GM18861 (cell line): ENCODE results near the gene GPR176.
A peak's percentile ranks its signal among the peaks of the same experiment; 100 is the strongest.

Experiments used
- ATAC-seq: cut with Tn5 transposase; IDR thresholded peaks from one replicate; pipeline ENCODE4 v1.9.1; 2021; ENCODE audit not compliant: unreplicated experiment

Gene GPR176, protein sequence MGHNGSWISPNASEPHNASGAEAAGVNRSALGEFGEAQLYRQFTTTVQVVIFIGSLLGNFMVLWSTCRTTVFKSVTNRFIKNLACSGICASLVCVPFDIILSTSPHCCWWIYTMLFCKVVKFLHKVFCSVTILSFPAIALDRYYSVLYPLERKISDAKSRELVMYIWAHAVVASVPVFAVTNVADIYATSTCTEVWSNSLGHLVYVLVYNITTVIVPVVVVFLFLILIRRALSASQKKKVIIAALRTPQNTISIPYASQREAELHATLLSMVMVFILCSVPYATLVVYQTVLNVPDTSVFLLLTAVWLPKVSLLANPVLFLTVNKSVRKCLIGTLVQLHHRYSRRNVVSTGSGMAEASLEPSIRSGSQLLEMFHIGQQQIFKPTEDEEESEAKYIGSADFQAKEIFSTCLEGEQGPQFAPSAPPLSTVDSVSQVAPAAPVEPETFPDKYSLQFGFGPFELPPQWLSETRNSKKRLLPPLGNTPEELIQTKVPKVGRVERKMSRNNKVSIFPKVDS

DNA sequence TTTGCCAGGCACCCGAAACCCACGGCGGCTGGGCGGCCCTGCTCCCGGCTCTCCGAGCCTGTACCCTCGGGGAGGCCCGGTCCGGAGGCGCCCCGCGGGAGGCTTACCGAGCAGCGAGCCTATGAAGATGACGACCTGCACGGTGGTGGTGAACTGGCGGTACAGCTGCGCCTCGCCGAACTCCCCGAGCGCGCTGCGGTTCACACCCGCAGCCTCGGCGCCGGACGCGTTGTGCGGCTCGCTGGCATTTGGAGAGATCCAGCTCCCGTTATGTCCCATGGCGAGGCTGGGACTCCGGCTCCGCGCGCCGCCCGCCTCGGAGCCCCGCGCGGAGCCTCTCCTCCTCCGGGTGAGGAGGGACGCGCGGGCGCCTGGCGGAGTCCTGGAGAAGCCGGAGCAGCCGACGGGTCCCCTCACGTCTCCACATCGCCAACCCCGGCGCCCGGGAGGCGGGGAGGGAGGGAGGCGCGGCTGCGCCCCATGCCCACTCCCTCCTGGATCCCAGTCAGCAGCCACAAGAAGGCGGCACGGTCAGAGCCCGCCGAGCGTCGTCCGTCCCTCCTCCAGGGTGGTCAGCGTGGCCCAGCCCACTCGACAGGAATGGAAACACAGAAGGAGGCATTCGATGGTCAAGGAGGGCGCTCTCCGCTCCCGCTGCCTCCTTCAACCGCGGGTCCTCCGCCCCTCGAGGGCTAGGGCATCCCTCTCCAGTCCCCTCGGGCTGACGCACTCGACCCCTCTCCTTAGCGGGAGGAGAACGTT lies at the start of gene GPR176:
Gene GPR176, minus strand, starts transcription at position 519 of the 762 bp plus-strand sequence. Its CDS starts 240 bp downstream, at position 279.
- no peak for ATAC-seq

DNA sequence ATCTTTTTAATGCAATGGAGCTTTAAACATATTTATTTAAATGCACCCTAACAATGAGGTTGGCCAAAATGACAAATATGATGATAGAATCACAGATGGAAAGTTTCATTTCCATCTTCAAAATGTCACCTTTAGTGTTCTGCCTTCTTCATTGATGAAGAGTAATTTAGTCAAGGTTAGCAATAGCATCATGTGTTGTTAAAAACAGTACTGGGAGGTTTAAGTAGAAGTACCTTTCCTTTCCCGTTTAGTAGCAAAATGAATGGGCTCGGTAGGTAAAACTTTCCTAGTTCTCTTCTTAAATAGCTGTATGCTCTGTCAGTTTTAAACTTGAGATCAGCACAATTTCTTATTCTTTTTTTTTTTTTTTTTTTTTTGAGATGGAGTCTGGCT lies 48.9 kb upstream of the GPR176 start:
- no peak for ATAC-seq

DNA sequence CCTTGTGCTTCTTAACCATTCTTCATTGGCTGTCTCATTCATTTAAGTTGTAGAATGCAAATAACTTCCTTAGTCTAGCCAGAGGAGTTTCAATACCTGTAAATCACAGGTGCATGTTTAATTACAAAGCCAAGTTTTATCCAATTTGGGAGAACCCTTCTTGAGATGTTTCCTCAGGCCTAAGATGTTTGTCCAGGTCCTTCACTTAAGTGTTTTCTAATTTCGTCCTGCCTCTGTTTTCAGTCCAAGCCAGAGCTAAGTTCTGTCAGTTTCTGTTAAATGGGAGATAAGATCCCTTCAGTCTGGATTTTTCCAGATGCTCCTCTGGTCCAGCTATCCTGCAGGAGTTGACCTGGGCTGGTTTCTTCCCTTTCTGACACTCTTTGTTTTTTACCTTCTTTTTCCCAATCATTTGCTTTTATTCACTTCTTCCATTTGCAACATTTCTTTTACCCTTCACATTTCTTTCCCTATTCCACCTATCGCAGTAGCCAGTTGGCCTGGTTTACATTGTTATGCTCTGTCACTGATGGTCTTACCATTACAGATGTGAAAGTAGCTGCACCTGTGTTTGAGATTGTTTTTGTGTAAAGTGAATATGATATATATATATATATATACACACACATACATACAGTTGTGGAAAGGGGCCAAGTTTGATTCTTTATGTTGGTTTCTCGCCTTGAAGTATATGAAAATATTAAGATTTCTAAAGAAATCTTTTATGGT lies 48.4 kb upstream of the GPR176 start:
- ATAC-seq = no peak

DNA sequence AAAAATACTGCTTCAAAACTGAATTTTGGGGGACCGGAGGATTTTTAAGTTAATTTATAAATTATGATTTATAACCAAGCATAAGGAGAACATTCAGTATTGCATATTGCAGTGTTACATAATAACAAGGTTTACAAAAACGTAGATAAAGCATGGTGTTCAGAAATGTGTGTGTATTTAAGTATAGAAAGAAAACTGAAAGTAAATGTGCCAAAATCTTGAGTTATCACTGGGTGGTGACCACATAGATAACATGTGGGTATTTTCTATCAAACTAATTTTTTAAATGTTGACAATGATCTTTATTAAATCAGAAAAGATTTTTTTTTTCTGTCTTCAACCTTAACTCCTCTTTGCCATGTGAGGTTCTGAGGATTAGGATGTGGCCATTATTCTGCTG lies 46.5 kb upstream of the GPR176 start:
- no peak for ATAC-seq

DNA sequence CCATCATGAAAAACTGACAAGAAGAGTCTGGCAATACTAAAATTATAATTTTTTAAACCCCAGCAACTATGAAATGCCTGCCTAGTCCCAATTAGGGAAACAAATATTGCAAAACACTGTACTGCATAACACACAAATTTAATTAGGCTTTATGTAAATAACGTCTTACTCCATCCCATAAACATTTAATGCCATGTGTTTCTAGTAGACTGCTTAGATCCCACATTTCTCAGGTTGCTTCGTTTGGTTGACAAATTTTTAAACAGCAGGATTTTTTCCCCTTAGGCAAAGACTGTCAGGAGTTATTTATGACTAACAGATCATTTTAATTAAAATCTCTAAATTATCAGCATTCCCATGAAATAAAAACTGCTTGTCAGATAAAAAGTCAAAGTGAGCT lies 43.7 kb upstream of the GPR176 start:
- ATAC-seq = no peak

DNA sequence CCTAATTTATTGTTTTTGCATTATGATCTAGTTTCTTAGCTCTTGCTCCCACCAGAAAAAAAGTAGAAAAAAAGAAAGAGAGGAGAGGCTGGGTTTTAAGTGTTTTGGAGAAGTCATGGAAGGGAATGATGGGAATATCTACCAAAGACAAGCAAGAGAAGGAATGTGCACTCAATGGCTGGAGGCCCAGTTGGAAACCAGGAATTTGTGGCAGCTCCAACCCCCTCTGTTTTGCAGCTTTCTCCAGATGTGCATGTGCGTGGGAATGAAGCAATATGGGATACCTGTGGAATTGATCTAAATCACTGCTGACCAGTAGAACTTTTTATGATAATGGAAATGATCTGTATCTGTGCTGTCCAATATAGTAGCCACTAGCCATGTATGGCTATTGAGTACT lies 41.0 kb upstream of the GPR176 start:
- no peak for ATAC-seq

DNA sequence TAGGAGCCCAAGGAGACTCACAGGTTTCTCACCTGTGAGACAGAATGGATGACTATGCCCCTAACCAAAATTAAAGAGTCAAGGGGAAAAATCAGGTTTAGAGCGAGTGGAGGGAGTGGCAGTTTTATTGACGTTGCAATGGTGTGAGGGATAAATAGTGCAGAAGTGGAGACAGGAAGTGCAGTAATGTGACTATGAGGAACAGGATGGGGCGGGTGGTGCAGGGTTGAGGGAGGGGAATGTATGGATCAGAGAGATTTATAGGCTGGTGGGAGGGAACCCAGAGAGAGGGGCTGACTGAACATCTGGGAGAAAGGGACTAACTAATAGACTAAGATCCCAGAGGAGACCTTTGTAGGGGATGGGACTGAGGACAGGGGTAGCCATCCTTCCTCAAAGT lies 40.3 kb upstream of the GPR176 start:
- no peak for ATAC-seq

DNA sequence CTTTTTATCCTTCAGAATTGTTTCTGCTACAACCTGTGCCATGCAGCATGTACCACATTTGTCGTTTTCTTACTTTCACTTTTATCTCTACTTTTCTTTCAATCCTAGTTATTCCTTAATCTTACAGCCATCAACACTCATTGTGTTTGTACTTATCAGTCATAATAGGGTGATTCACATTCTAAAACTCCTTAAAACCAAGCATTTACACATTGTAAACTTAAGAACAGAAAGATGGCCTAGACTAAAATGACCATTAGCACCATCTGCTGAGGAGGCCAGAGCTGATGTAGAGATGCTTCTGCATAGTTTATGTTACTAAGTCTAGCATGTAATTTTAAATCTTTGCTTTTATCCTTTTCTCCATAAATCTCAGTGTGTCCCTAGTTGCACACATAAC lies 39.3 kb upstream of the GPR176 start:
- no peak for ATAC-seq

DNA sequence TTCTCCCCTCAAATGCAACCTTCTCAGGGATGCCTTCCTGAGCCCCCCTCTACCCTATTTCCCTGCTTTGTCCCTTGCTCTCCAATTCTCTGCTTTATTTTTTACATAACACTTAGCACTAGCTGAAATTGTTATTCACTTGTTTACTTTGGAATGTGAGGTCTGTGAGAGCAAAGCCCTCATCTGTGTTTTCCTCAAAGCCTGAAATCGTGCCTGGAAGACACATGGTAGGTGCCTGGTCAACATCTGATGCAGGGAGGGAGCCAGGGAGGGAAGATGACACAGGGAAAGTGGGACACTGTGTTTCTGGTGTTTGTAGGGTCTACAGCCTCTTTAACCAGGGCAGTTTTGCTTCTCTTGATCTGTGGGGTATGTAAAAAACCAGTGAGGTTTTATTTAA lies 37.4 kb upstream of the GPR176 start:
- ATAC-seq = no peak

DNA sequence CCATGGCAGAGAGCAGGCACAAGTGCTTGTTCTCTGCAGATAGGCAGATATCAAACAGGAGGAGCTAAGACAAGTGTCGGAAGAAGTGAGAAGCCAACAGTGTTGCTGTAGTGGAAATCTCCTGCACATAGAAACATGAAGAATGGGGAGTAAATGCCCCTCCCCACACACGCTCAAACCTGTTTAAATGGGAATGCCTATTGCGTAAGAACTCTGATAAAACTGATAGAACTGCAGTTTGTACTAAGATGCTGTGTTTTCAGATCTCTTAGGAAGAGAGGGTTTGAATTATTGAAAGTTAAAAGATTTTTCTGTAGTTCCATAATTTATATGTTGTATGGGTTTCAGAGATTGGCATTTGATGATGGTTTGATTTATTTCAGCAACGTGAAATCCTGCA lies 33.5 kb upstream of the GPR176 start:
- ATAC-seq = no peak

DNA sequence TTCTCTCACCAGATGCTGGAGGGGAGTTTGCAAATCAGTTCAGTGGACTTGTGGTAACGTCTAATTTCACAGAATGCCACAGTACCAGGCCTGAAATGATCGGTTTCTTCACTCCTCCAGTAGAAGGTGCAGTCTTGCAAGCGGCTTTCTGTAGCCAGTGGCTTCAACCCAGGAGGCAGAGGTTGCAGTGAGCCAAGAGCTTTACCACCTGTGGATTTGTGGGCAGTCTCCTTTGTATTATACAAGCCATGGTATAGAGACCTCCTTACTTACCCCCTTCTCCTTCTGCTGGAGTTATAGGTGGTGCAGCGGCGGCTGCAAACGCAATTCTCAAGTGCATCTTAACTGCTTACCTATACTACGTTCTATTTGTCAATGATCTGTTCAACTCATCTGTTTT lies 31.5 kb upstream of the GPR176 start:
- no peak for ATAC-seq

DNA sequence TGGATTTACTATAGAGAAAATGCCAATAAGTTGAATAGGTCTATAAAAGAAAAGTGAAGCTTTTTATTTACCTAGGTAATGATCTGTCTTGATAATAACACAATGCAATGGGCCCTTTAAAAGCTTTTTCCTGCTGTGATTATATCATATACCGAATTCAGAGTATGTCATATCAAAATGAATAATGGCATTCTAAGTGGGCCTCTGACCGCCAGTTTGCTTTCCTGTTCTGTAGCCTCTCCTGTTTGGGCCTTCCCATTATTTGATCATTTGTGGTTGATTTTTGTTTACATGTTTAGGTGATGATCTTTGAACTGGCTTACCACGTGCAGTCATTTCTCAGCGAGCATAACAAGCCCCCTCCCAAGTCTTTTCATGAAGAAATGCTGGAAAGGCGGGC lies 28.8 kb upstream of the GPR176 start:
- no peak for ATAC-seq

DNA sequence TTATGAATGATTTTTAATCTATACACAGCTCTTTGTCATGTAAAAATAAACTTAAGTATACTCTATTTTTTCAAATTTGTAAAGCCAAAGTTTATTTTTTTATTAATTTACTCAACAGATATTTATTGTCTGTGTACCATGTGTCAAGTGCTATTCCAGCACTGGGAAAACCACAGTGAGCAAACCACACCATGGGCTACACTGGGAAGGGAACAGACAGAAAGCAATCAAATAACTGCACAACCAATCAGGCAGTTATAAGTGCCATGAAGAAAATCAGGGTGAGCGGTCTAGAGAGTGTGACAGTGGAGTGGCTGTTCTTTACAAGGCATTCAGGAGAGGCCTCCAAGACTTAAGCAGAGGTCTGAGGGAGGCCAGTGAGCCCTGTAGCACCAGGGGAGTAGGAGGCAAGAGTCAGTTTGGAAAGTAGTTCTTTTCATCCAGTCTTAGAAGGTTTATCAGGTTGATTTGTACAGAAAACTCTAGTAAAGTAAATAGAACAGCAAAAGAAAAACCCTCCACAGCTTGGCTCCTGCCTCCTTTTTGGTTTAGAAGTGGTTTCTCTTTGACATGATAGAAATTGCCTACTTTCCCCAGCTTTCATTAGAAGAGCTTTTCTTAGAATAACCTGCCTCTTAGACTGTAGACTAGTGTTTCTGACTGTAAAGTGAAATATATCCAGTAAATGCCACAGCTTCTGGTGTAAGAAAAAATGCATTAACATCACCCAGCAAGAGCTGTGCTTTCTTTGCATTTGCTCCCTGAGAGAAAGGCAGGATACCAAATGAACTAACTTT lies 27.5 kb upstream of the GPR176 start:
- no peak for ATAC-seq

DNA sequence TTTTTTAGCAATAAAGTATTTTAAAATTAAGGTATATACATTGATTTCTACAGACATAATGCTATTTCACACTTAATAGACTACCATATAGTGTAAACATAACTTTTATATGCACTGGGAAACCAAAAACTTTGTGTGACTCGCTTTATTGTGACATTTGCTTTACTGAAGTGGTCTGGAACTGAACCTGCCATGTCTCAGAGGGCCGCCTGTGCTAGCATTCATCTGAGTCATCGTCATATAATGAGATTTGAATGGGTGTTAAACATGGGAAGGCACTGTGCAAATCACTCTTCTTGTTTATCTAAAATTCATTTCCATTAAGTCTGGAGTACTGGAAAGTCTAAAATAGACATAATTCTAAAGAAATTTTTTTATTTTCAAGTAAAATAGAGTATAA lies 26.8 kb upstream of the GPR176 start:
- no peak for ATAC-seq

DNA sequence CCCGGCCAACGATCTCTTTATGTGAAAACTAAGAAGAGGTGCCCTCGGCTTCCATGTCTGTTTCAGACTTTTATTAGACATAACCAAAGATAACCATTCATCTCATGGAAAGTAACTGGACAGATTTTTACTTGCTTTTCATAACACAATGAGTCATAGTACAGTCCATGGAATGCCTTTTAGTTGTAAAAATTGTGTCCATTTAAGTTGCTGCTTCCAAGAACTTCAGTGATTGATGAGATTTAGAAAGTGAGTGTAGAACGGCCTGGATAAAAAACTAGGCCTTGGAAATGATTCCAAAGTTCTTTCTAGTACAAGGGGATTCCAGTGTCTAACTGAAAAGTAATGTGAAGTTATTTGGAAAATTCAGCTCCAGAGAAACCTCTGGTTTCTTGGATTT lies 24.7 kb upstream of the GPR176 start:
- ATAC-seq = no peak

DNA sequence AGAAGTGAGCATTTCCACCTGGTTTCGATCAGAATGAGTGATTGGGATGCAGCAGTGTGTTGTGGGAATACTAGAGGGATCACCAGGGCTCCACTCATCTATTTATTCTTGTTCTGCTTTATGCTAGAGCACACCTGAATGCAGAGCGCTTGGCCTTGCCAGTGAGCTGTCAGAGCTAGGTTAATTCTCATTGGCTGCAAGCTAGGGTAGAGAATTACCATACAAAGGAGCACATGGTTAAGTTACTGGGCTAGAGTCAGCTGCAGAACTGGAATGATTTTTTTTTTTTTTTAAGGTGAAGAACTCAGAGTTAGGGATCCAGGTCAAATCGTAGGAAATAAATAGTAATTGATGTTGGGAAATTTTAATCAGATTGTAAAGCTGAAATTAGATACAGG lies 22.7 kb upstream of the GPR176 start:
- ATAC-seq = no peak

DNA sequence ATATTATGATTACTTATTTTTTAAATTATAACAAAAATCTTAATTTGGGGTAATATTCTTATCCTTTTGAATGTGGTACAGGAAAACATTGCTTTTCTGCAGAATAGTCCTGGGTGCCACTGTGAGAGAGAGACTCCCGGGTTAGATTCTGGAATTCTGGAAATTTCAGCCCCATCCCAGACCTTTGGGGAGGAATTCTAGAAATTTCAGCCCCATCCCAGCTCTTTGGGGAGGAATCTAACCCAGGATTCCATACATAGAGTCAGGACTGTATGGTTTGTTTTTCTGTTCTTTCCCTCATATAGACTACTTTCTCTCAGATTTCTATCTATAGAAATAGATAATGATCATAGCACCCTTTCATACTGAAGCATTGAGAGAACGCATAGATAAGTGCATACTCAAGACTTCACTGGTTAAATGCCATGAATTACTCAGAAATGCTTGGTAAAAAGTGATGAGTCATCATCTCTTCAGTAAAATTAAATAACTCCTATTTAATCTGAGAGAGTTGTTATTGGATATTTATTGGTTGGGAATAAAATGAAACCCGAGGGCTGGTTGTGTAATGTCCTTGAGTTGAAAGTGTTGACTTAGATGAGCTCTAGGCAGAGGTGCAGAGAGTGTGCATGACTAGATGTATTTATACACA lies 22.2 kb upstream of the GPR176 start:
- ATAC-seq = no peak

DNA sequence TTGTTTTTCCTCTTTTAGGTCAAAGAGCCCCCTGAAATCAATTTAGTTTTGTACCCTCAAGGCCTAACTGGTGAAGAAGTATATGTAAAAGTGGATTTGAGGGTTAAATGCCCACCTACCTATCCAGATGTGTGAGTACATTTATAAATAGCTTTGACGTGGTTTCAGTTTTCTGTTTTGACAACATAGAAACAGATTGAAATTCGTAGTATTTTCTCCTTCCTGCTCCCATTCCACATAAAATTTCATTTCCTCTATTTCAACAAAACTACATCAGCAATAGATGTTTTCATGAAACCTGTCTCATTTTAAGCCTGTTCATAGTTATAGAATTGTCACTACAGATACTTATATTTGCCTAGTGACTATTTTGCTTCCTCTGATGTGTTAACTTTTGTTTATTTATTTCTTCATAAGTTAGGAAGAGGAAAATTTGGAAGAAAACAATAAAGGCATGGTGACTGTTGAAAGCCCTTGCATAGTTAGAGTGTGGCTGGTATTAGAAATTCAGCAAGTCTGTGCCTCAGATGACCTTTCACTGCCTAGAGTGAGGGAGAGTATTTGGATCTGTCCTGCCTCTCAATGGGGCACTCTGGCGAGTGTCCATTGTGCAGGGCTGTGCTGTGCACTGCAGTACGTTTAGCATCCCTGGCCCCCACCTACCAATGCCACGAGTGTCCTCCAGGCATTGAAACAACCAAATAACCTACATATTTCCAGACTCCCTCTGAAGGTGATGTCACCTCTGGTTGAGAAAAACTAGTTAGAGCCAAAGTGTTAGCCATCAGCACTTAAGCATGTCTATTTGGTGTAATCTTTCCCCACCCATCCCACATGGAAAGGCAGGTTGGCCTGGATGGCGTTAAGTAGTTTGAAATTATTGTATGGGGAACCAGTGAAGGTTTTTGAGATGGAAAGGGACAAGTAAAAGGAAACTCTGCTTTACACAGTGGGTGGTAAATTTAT lies 19.7 kb upstream of the GPR176 start:
- ATAC-seq = peak; percentile 33

DNA sequence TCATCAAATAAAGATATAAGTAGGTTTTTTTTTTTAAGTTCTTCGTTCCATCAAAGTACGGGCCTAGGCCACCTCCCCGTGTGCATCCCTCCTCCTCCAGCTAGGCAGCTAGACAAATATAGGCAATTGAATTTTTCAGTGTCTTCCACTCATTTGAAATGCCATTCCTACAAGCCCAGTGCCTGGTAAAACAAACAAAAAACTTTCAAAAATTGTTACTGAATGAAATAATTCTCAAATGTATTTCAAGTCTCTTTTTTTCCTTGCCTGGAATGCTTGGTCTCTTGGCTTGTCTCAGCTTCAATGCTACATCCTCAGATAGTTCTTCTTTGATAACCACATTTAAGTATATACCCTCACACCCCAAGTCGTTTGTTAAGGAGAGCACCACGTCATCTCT lies 17.6 kb upstream of the GPR176 start:
- no peak for ATAC-seq
